ENCODE data around the gene FGF19.

Gene FGF19

DNA sequence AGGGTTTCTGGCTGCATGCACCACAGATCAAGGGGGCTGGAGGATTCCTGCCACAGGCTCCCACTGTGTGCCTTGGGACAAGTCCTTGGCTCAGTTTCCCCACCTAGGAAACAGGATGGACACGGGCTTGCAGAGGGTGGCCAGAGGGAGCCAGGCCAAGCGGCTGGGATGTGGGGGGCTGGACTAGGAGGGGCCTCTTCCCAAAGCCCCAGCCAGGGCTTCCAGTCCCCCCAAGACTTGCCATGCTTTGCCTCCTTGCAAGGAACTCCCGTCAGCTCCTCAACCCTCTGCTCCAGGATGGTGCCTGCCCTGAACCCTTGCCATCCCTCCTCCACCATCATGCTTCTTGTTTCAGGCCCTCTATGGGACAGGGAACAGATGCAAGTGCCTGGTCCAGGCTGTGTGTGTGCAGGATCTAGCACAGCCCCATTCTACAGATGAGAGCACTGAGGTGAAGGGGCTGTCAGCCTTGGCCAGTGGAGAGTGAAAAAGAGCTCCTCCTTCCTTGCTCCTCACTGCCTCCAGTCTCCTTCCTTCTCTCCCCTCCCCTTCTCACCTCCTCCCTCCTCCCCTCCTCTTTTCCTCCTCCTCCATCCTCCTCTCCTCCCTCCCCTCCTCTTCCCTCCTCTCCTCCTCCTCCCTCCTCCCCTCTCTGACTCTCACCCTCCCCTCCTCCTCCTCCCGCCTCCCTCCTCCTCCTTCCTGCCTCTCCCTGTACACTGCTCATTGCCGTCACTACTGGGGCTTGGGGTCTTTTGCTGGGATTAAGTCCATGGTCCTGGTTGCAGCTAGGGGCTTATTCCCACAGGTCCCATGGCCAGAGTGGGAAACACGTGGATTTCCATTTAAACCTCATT is 13.3 kb upstream of the FGF19 start:
- Histone ChIP-seq H2BK15ac (ENCODE audit: low read length) (no peak overlapping the region), H4K91ac (ENCODE audit: low read depth, low read length, poor library complexity) (no peak overlapping the region), H3K27me3 (ENCODE audit: control insufficient read depth in 3 of 3, insufficient read depth in 3 of 3, low read depth in 1 of 3, low read length in 3 of 3) (peaks cover 0 to 26% (median 7%) of the 10 kb centered on the region in 3 experiments), H3K4me2 (ENCODE audit: insufficient read depth, low read length, poor library complexity, severe bottlenecking) (no peak overlapping the region), H4K8ac (ENCODE audit: low read depth, low read length) (no peak overlapping the region), H3K4ac (ENCODE audit: low read length) (no peak overlapping the region), H3K79me1 (ENCODE audit: low read depth, low read length) (no peaks in the 10 kb centered on the region), H2BK12ac (ENCODE audit: low read length) (peak overlapping the region; percentile 76), H3K4me3 (ENCODE audit: low read length in 2 of 2) (no peak overlapping the region), H2BK120ac (ENCODE audit: low read depth, low read length) (no peak overlapping the region), H3K14ac (ENCODE audit: low read length) (peak overlapping the region; percentile 84), H3K4me1 (ENCODE audit: control insufficient read depth in 2 of 2, insufficient read depth in 1 of 2, low read depth in 1 of 2, low read length in 2 of 2) (peaks cover 0 to 12% of the 10 kb centered on the region in 2 donors), H3K27ac (replicated peaks; ENCODE audit: low read length) (no peak overlapping the region), H2AFZ (ENCODE audit: low read length) (no peak overlapping the region), H3K9me3 (replicated peaks in 1 of 2; ENCODE audit: control insufficient read depth in 2 of 2, insufficient read depth in 1 of 2, low read depth in 1 of 2, low read length in 2 of 2) (peaks cover 0 to 1% of the 10 kb centered on the region in 2 donors), H2AK5ac (ENCODE audit: low read depth, low read length) (peak overlapping the region; percentile 66), H3K36me3 (replicated peaks in 1 of 2; ENCODE audit: control insufficient read depth in 2 of 2, insufficient read depth in 2 of 2, low read length in 2 of 2) (no peaks in the 10 kb centered on the region), H3K23ac (ENCODE audit: low read depth, low read length, poor library complexity) (peak overlapping the region; percentile 81), H3K9ac (ENCODE audit: low read depth, low read length, poor library complexity) (no peak overlapping the region), H2BK5ac (ENCODE audit: low read length) (no peak overlapping the region), H3K18ac (ENCODE audit: low read length) (peak overlapping the region; percentile 20)
- no CpG with 5 or more reads among the region's 6 CpGs for WGBS, 2 donors (ENCODE audit: extremely low coverage in 2 of 2, insufficient read length in 2 of 2, insufficient replicate concordance in 1 of 2)
- DNase-seq (ENCODE audit: low spot score) = no peak

DNA sequence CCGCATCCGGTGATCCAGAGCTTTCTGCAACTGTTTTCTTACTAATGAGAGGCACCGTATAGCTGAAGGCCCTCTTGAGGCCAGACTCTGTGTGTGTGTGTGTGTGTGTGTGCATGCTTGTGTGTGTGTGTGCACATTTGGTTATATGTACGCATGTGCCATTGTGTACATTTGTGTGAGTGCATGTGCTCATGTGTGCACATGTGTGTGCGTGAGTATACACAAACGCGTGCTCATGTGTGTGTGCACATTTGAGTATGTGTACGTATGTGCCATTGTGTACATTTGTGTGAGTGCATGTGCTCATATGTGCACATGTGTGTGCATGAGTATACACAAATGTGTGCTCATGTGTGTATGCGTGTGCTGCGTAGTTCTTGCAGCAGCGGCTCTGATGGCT is 12.3 kb upstream of the FGF19 start:
- H4K8ac ChIP-seq (ENCODE audit: low read depth, low read length) = no peak overlapping the region
- H4K91ac ChIP-seq (ENCODE audit: low read depth, low read length, poor library complexity) = no peak overlapping the region
- H2BK5ac ChIP-seq (ENCODE audit: low read length) = no peak overlapping the region
- no peak overlapping the region for H2AFZ ChIP-seq (ENCODE audit: low read length)
- WGBS, 2 donors (ENCODE audit: extremely low coverage in 2 of 2, insufficient read length in 2 of 2, insufficient replicate concordance in 1 of 2) = no CpG with 5 or more reads among the region's 11 CpGs
- no peak for DNase-seq (ENCODE audit: low spot score)
- H3K4me2 ChIP-seq (ENCODE audit: insufficient read depth, low read length, poor library complexity, severe bottlenecking) = no peak overlapping the region
- no peak overlapping the region for H3K23ac ChIP-seq (ENCODE audit: low read depth, low read length, poor library complexity)
- no peak overlapping the region for H3K4me3 ChIP-seq (ENCODE audit: low read length in 2 of 2)
- no peak overlapping the region for H2BK12ac ChIP-seq (ENCODE audit: low read length)
- H3K9me3 ChIP-seq (replicated peaks in 1 of 2; ENCODE audit: control insufficient read depth in 2 of 2, insufficient read depth in 1 of 2, low read depth in 1 of 2, low read length in 2 of 2) = peaks cover 0 to 1% of the 10 kb centered on the region in 2 donors
- no peak overlapping the region for H2BK15ac ChIP-seq (ENCODE audit: low read length)
- no peaks in the 10 kb centered on the region for H3K79me1 ChIP-seq (ENCODE audit: low read depth, low read length)
- no peak overlapping the region for H3K18ac ChIP-seq (ENCODE audit: low read length)
- no peak overlapping the region for H3K27ac ChIP-seq (replicated peaks; ENCODE audit: low read length)
- H3K4ac ChIP-seq (ENCODE audit: low read length) = no peak overlapping the region
- no peak overlapping the region for H3K9ac ChIP-seq (ENCODE audit: low read depth, low read length, poor library complexity)
- H2AK5ac ChIP-seq (ENCODE audit: low read depth, low read length) = no peak overlapping the region
- H3K14ac ChIP-seq (ENCODE audit: low read length) = no peak overlapping the region
- no peaks in the 10 kb centered on the region for H3K36me3 ChIP-seq (replicated peaks in 1 of 2; ENCODE audit: control insufficient read depth in 2 of 2, insufficient read depth in 2 of 2, low read length in 2 of 2)
- peaks cover 5 to 12% of the 10 kb centered on the region in 2 donors for H3K4me1 ChIP-seq (ENCODE audit: control insufficient read depth in 2 of 2, insufficient read depth in 1 of 2, low read depth in 1 of 2, low read length in 2 of 2)
- H3K27me3 ChIP-seq (ENCODE audit: control insufficient read depth in 3 of 3, insufficient read depth in 3 of 3, low read depth in 1 of 3, low read length in 3 of 3) = peaks cover 0 to 18% (median 7%) of the 10 kb centered on the region in 3 experiments
- no peak overlapping the region for H2BK120ac ChIP-seq (ENCODE audit: low read depth, low read length)

- Histone ChIP-seq H2BK5ac (ENCODE audit: low read length) (no peak overlapping the region), H3K23ac (ENCODE audit: low read depth, low read length, poor library complexity) (no peak overlapping the region), H3K4ac (ENCODE audit: low read length) (no peak overlapping the region), H3K4me3 (ENCODE audit: low read length in 2 of 2) (no peak overlapping the region), H3K27me3 (ENCODE audit: control insufficient read depth in 3 of 3, insufficient read depth in 3 of 3, low read depth in 1 of 3, low read length in 3 of 3) (peaks cover 0 to 14% (median 7%) of the 10 kb centered on the region in 3 experiments), H2BK15ac (ENCODE audit: low read length) (no peak overlapping the region), H3K27ac (replicated peaks; ENCODE audit: low read length) (no peak overlapping the region), H3K9me3 (replicated peaks in 1 of 2; ENCODE audit: control insufficient read depth in 2 of 2, insufficient read depth in 1 of 2, low read depth in 1 of 2, low read length in 2 of 2) (peaks cover 0 to 1% of the 10 kb centered on the region in 2 donors), H3K4me2 (ENCODE audit: insufficient read depth, low read length, poor library complexity, severe bottlenecking) (no peak overlapping the region), H3K4me1 (ENCODE audit: control insufficient read depth in 2 of 2, insufficient read depth in 1 of 2, low read depth in 1 of 2, low read length in 2 of 2) (peaks cover 5 to 12% of the 10 kb centered on the region in 2 donors), H2BK12ac (ENCODE audit: low read length) (peak overlapping the region; percentile 73), H3K18ac (ENCODE audit: low read length) (peak overlapping the region; percentile 76), H4K8ac (ENCODE audit: low read depth, low read length) (no peak overlapping the region), H3K9ac (ENCODE audit: low read depth, low read length, poor library complexity) (no peak overlapping the region), H3K36me3 (replicated peaks in 1 of 2; ENCODE audit: control insufficient read depth in 2 of 2, insufficient read depth in 2 of 2, low read length in 2 of 2) (no peaks in the 10 kb centered on the region), H2AFZ (ENCODE audit: low read length) (no peak overlapping the region), H4K91ac (ENCODE audit: low read depth, low read length, poor library complexity) (no peak overlapping the region), H2BK120ac (ENCODE audit: low read depth, low read length) (no peak overlapping the region), H3K14ac (ENCODE audit: low read length) (peak overlapping the region; percentile 21), H3K79me1 (ENCODE audit: low read depth, low read length) (no peaks in the 10 kb centered on the region), H2AK5ac (ENCODE audit: low read depth, low read length) (peak overlapping the region; percentile 90)
- no peak for DNase-seq (ENCODE audit: low spot score)
- WGBS, 2 donors (ENCODE audit: extremely low coverage in 2 of 2, insufficient read length in 2 of 2, insufficient replicate concordance in 1 of 2) = no CpG with 5 or more reads among the region's 19 CpGs
Measured at GRCh38 chr11:69715446-69715845, 11.6 kb upstream of the FGF19 start.

Measured in neuronal stem cell (in vitro differentiated cells).